ENCODE measurements around the gene CNNM2.
"Not testable (repeated sequence)": the region's sequence is repeated elsewhere in the genome, so short reads cannot be mapped to it uniquely, and the experiment has no call there.

CNNM2 gene

DNA sequence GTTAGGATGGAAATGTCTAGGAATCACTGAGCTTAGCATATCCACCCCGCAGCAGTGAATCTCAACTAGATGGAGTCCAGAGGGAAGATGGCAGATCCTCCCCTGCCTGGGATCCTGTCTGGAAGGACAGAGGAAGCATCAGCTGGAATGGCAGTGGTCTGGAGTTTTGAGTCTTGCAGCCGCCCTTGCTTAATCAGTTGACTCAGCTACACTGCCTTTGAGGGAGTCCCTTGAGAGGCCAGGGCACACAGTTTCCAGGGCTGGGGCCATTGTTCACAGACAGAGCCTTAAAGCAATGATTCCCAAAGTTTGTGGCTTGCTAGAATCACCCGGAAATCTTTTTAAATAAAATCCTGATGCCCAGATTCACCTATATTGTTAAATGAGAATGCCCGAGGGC, 146.9 kb downstream of the CNNM2 start:
- Histone ChIP-seq H3K4me3 (ENCODE audit: insufficient read length, low read depth) (no peak overlapping the region), H3K9ac (ENCODE audit: insufficient read length, low read depth) (no peak overlapping the region), H3K9me3 (ENCODE audit: insufficient read depth, low read length) (no peaks in the 10 kb centered on the region), H3K27me3 (ENCODE audit: insufficient read depth, insufficient read length) (no peaks in the 10 kb centered on the region), H3K36me3 (ENCODE audit: insufficient read depth, insufficient read length, low read length) (peaks cover 7% of the 10 kb centered on the region), H3K4me1 (ENCODE audit: insufficient read depth, insufficient read length) (no peaks in the 10 kb centered on the region)
- TF ChIP-seq YY1 (IDR thresholded peaks at IDR 0.05; ENCODE audit: insufficient read depth, insufficient read length) (no peak), ZNF274 (IDR thresholded peaks at IDR 0.05; ENCODE audit: low read depth, low read length) (no peak), SUZ12 (IDR thresholded peaks at IDR 0.05; ENCODE audit: extremely low read depth, insufficient read depth, insufficient read length) (no peak)
- DNase-seq (ENCODE audit: low read depth, low spot score): no peak

GRCh38 chr10:103066141-103067098, 148.3 kb downstream of the CNNM2 start:
- Histone ChIP-seq H3K4me3 (ENCODE audit: insufficient read length, low read depth) (no peak overlapping the region), H3K27me3 (ENCODE audit: insufficient read depth, insufficient read length) (no peaks in the 10 kb centered on the region), H3K9me3 (ENCODE audit: insufficient read depth, low read length) (no peaks in the 10 kb centered on the region), H3K4me1 (ENCODE audit: insufficient read depth, insufficient read length) (no peaks in the 10 kb centered on the region), H3K36me3 (ENCODE audit: insufficient read depth, insufficient read length, low read length) (peaks cover 7% of the 10 kb centered on the region), H3K9ac (ENCODE audit: insufficient read length, low read depth) (no peak overlapping the region)
- TF ChIP-seq YY1 (IDR thresholded peaks at IDR 0.05; ENCODE audit: insufficient read depth, insufficient read length) (no peak), SUZ12 (IDR thresholded peaks at IDR 0.05; ENCODE audit: extremely low read depth, insufficient read depth, insufficient read length) (no peak), ZNF274 (IDR thresholded peaks at IDR 0.05; ENCODE audit: low read depth, low read length) (no peak)
- no peak for DNase-seq (ENCODE audit: low read depth, low spot score)

DNA sequence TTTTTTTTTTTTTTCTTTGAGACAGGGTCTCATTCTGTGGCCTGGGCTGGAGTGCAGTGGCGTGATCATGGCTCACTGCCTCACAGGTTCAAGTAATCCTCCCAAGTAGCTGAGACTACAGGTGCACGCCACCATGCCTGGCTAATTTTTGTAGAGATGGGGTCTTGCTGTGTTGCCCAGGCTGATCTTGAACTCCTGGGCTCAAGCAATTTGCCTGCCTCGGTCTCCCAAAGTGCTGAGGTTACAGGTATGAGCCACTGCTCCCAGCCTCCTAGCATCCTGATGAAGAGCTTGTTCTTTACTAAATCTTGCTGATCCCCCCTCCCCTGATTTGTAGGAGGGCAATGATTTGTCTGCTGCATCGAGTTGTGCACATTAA, 149.0 kb downstream of the CNNM2 start:
- H3K36me3 ChIP-seq (ENCODE audit: insufficient read depth, insufficient read length, low read length); H3K4me3 ChIP-seq (ENCODE audit: insufficient read length, low read depth); DNase-seq (ENCODE audit: low read depth, low spot score); H3K9me3 ChIP-seq (ENCODE audit: insufficient read depth, low read length); H3K4me1 ChIP-seq (ENCODE audit: insufficient read depth, insufficient read length); H3K9ac ChIP-seq (ENCODE audit: insufficient read length, low read depth); H3K27me3 ChIP-seq (ENCODE audit: insufficient read depth, insufficient read length): not testable (repeated sequence)

DNA sequence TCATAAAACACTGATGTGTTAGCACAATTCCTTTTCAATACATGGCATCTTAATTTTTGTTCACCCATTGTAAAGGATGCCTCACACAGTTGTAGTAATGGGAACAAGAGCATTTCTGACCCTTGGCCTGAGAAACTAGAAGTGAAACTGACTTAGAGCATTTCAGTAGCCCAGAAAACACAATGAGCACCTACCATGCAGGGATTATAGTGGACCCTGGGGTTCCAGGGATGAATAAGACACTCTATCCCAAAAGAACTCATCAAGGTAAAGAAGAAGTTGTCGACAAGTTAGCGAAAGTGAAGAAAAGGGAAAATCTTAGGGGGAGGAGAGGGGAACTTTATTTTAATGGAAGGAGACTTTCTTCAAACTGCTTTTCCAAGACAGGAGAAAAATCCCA, 149.4 kb downstream of the CNNM2 start:
- TF ChIP-seq ZNF274 (IDR thresholded peaks at IDR 0.05; ENCODE audit: low read depth, low read length) (no peak), SUZ12 (IDR thresholded peaks at IDR 0.05; ENCODE audit: extremely low read depth, insufficient read depth, insufficient read length) (no peak), YY1 (IDR thresholded peaks at IDR 0.05; ENCODE audit: insufficient read depth, insufficient read length) (no peak)
- no peak overlapping the region for H3K4me3 ChIP-seq (ENCODE audit: insufficient read length, low read depth)
- H3K9me3 ChIP-seq (ENCODE audit: insufficient read depth, low read length): no peaks in the 10 kb centered on the region
- H3K27me3 ChIP-seq (ENCODE audit: insufficient read depth, insufficient read length): no peaks in the 10 kb centered on the region
- no peak for DNase-seq (ENCODE audit: low read depth, low spot score)
- peaks cover 2% of the 10 kb centered on the region for H3K4me1 ChIP-seq (ENCODE audit: insufficient read depth, insufficient read length)
- H3K9ac ChIP-seq (ENCODE audit: insufficient read length, low read depth): no peak overlapping the region
- peaks cover 7% of the 10 kb centered on the region for H3K36me3 ChIP-seq (ENCODE audit: insufficient read depth, insufficient read length, low read length)

DNA sequence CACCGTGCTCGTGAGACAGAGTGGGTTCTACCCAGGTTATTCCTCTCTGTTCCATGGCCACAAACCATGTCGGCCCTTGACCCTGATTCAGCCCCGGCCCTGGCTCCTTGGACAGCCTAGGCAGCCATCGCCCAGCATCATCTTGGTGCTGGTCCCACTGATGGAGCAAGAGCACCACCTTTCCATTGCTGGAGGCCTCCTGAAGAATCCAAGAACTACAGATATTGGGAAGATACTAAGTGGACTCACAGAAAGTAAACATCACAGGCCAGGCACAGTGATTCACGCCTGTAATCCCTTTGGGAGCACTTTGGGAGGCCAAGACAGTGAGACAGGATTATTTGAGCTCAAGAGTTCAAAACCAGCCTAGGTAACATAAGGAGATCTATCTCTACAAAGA, 149.9 kb downstream of the CNNM2 start:
- no peak overlapping the region for H3K4me3 ChIP-seq (ENCODE audit: insufficient read length, low read depth)
- no peak for TF ChIP-seq YY1 (IDR thresholded peaks at IDR 0.05; ENCODE audit: insufficient read depth, insufficient read length)
- TF ChIP-seq ZNF274 (IDR thresholded peaks at IDR 0.05; ENCODE audit: low read depth, low read length): no peak
- no peak for TF ChIP-seq SUZ12 (IDR thresholded peaks at IDR 0.05; ENCODE audit: extremely low read depth, insufficient read depth, insufficient read length)
- H3K4me1 ChIP-seq (ENCODE audit: insufficient read depth, insufficient read length): peaks cover 2% of the 10 kb centered on the region
- H3K36me3 ChIP-seq (ENCODE audit: insufficient read depth, insufficient read length, low read length): peaks cover 7% of the 10 kb centered on the region
- H3K9me3 ChIP-seq (ENCODE audit: insufficient read depth, low read length): no peaks in the 10 kb centered on the region
- no peak overlapping the region for H3K9ac ChIP-seq (ENCODE audit: insufficient read length, low read depth)
- no peak for DNase-seq (ENCODE audit: low read depth, low spot score)
- H3K27me3 ChIP-seq (ENCODE audit: insufficient read depth, insufficient read length): no peaks in the 10 kb centered on the region

DNA sequence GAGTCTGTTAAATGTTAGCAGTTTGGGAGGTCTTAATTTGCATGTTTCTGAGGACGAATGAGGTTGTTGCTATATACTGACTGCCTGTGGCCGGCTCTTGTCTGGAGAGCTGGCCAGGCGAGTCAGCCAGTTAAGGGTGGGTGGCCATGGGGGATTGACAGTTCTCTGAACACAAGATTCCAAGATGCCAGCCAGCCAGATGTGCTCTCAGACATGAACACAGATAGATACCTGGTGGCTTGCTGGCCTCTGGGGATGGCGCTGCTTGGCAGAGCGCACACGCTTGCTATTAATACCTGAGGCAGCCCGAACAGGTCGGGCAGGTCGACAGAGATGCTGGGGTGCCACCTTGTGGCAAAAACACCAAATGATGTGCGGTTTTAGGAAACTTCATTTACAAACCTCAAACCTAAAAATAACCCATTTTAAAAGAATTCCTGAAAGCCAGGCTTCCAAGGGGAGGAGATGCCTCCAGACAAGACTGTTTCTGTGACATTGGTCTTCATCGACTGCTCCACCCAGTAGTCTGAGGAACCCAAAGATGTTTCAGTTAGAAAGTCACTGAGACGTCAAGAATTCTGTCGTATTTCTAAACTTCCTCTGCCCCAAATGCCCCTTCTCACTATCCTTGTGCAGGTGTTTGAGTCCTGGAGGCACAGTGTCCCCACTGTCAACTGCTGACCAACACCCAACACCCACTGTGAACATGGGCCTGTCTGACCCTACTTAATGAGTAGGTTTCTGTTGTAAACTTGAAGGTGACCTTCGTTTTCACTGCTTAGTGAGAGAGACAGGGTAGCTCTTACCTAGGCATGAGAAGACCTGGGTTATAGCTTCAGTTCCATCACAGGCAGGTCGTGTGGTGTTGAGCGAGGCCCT, 151.6 kb downstream of the CNNM2 start:
- no peak overlapping the region for H3K4me3 ChIP-seq (ENCODE audit: insufficient read length, low read depth)
- H3K36me3 ChIP-seq (ENCODE audit: insufficient read depth, insufficient read length, low read length): peaks cover 7% of the 10 kb centered on the region
- peaks cover 2% of the 10 kb centered on the region for H3K4me1 ChIP-seq (ENCODE audit: insufficient read depth, insufficient read length)
- no peaks in the 10 kb centered on the region for H3K27me3 ChIP-seq (ENCODE audit: insufficient read depth, insufficient read length)
- no peaks in the 10 kb centered on the region for H3K9me3 ChIP-seq (ENCODE audit: insufficient read depth, low read length)
- TF ChIP-seq SUZ12 (IDR thresholded peaks at IDR 0.05; ENCODE audit: extremely low read depth, insufficient read depth, insufficient read length) (no peak), YY1 (IDR thresholded peaks at IDR 0.05; ENCODE audit: insufficient read depth, insufficient read length) (no peak), ZNF274 (IDR thresholded peaks at IDR 0.05; ENCODE audit: low read depth, low read length) (no peak)
- no peak overlapping the region for H3K9ac ChIP-seq (ENCODE audit: insufficient read length, low read depth)
- peak; percentile 27 for DNase-seq (ENCODE audit: low read depth, low spot score)

DNA sequence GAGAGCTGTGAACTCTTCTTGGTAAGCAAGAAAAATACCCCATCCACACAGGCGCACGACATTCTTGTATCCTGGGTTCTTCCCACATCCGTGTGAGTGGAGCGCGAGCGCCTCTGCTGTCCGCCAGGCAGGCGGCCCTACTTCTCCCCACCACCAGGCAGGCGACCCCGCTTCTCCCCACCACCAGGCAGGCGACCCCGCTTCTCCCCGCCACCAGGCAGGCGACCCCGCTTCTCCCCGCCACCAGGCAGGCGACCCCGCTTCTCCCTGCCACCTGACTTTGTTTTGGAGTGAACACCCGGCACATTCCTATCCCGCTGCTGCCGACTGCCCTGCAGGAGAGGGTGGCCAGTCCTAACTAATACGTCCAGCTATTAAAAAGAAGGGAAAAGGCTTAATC, 154.2 kb downstream of the CNNM2 start:
- Histone ChIP-seq H3K9ac (ENCODE audit: insufficient read length, low read depth) (no peak overlapping the region), H3K4me3 (ENCODE audit: insufficient read length, low read depth) (no peak overlapping the region), H3K36me3 (ENCODE audit: insufficient read depth, insufficient read length, low read length) (peaks cover 15% of the 10 kb centered on the region), H3K27me3 (ENCODE audit: insufficient read depth, insufficient read length) (no peaks in the 10 kb centered on the region), H3K4me1 (ENCODE audit: insufficient read depth, insufficient read length) (peaks cover 2% of the 10 kb centered on the region), H3K9me3 (ENCODE audit: insufficient read depth, low read length) (no peaks in the 10 kb centered on the region)
- no peak for DNase-seq (ENCODE audit: low read depth, low spot score)
- TF ChIP-seq YY1 (IDR thresholded peaks at IDR 0.05; ENCODE audit: insufficient read depth, insufficient read length) (no peak), SUZ12 (IDR thresholded peaks at IDR 0.05; ENCODE audit: extremely low read depth, insufficient read depth, insufficient read length) (no peak), ZNF274 (IDR thresholded peaks at IDR 0.05; ENCODE audit: low read depth, low read length) (no peak)
